Measurements from ENCODE around the gene MARK1. TPM values are rescaled to one million over a fixed set of nuclear protein-coding genes. Genes with fewer than 3 reads are reported as not detected.

The MARK1 gene
- total RNA-seq, 1 donor from 2014 or later = 9.8 TPM

- intact Hi-C loops (cut with DNase I) = no loop called here
- DNase-seq (ENCODE audit: low spot score) (no peak), ATAC-seq (no peak)
Observed at GRCh38 chr1:220702733-220703270, 174.9 kb downstream of the MARK1 start.

GRCh38 chr1:220703305-220703704 lies 175.4 kb downstream of the MARK1 start:
- ATAC-seq (no peak), DNase-seq (ENCODE audit: low spot score) (no peak)
- intact Hi-C loops (cut with DNase I) = no loop called here

GRCh38 chr1:220705782-220706181 lies 177.8 kb downstream of the MARK1 start:
- DNase-seq (ENCODE audit: low spot score) (no peak), ATAC-seq (no peak)
- intact Hi-C loops (cut with DNase I) = no loop called here

- DNase-seq (ENCODE audit: low spot score) (no peak), ATAC-seq (peak; percentile 65)
- intact Hi-C loops (cut with DNase I) = no loop called here
Observed at GRCh38 chr1:220706480-220706879, 178.5 kb downstream of the MARK1 start.

GRCh38 chr1:220707160-220707559 lies 179.2 kb downstream of the MARK1 start:
- intact Hi-C loops (cut with DNase I) = no loop called here
- ATAC-seq (no peak), DNase-seq (ENCODE audit: low spot score) (no peak)

GRCh38 chr1:220708244-220708643 lies 180.3 kb downstream of the MARK1 start:
- ATAC-seq = no peak
- intact Hi-C loops (cut with DNase I) = no loop called here
- no peak for DNase-seq (ENCODE audit: low spot score)

- intact Hi-C loops (cut with DNase I) = no loop called here
- DNase-seq (ENCODE audit: low spot score) = no peak
- no peak for ATAC-seq
Observed at GRCh38 chr1:220708936-220709801, 181.2 kb downstream of the MARK1 start.

GRCh38 chr1:220710333-220710732 lies 182.4 kb downstream of the MARK1 start:
- DNase-seq (ENCODE audit: low spot score) = no peak
- intact Hi-C loops (cut with DNase I) = no loop called here
- ATAC-seq = no peak

- intact Hi-C loops (cut with DNase I) = no loop called here
- DNase-seq (ENCODE audit: low spot score) = no peak
- ATAC-seq = no peak
Observed at GRCh38 chr1:220711056-220711809, 183.3 kb downstream of the MARK1 start.

Other genes with a start within 250 kb of the MARK1 start
- gene C1orf115, start 162.2 kb downstream of the MARK1 start, total RNA-seq = 24.3 TPM
- 35.0 TPM for gene MTARC2, start 220.2 kb downstream of the MARK1 start, total RNA-seq